ENCODE measurements around the gene C9. TPM values are rescaled to one million over a fixed set of nuclear protein-coding genes. Genes with fewer than 3 reads are reported as not detected.
"Not testable (repeated sequence)": the region's sequence is repeated elsewhere in the genome, so short reads cannot be mapped to it uniquely, and the experiment has no call there.

The C9 gene
- polyA plus RNA-seq, 1 donor from 2014 or later, result not detected

DNA sequence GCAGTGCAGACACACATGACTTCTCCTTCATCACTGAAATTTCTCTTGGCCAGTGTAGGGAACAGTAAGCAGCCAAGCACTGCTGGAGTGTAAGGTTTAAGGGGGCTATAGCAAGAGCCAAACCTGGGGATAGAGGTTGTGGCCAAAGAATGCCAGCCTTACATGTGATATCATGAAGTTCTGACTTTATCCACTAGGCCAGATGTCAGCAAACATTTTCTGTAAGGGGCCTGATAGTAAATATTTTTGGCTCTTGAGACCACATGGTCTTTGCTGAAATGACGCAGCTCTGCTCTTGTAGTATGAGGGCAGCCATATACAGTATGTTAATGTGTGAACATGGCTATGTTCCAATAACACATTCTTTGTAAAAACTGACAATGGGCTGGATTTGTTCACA, 115.2 kb downstream of the C9 start:
- Mint-ChIP-seq H3K36me3 (peaks cover 5% of the 10 kb centered on the region), H3K4me1 (peaks cover 0 to 2% (median 0%) of the 10 kb centered on the region in 3 donors), H3K27me3 (peaks cover 3% of the 10 kb centered on the region), H3K27ac (no peak overlapping the region), H3K9me3 (peaks cover 4 to 13% (median 5%) of the 10 kb centered on the region in 3 donors), H3K4me3 (no peak overlapping the region)

DNA sequence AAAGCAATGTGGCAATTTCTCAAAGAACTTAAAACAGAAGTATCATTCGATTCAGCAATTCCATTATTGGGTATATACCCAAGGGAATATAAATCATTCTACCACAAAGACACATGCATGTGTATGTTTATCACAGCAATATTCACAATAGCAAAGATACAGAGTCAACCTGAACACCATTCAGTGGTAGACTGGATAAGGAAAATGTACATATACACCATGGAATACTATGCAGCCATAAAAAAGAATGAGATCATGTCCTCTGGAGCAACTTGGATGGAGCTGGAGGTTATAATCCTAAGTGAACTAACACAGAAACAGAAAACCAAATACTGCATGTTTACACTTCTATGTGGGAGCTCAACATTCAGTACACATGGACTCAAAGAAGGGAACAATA, 123.5 kb downstream of the C9 start:
- peaks cover 2 to 6% (median 6%) of the 10 kb centered on the region in 3 donors for H3K4me1 Mint-ChIP-seq
- H3K4me3 Mint-ChIP-seq, result no peak overlapping the region
- no peak overlapping the region for H3K27ac Mint-ChIP-seq
- H3K9me3 Mint-ChIP-seq, result peaks cover 4 to 18% (median 9%) of the 10 kb centered on the region in 3 donors
- peaks cover 3% of the 10 kb centered on the region for H3K27me3 Mint-ChIP-seq
- H3K36me3 Mint-ChIP-seq, result peaks cover 2% of the 10 kb centered on the region

DNA sequence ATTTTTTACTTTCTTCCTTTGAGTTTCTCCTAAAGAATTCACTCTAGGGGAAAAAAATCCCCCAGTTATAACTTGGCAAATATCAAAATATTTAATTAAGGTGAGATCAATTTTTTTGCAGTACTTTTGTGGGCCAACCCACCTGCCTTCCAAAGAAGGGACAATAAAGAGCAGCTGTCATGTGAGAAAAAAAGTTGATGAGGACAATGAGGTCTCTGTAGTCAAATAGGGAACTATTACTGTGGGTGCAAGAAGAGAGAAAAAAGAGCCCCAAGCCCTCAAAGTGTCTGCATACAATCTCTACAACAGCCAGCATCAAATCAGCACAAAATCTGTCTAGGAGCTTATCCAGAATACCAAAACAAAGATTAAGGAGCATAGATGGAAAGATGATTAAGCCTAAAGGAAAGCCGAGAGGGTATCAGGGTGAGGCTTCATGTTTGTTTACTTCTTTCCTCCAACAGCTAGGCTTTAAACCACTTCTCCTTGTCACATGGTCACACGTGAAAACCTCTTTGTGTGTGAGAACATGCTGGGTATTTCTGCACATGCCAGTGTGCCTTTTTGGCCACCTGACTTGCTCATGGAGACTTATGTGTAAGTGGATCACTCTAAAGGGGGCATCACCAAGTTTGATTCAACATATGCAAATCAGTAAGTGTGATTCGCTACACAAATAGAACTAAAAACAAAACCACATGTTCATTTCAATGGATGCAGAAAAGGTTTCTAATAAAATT, 125.8 kb downstream of the C9 start:
- H3K27me3 Mint-ChIP-seq, result peaks cover 1% of the 10 kb centered on the region
- no peak overlapping the region for H3K27ac Mint-ChIP-seq
- H3K4me1 Mint-ChIP-seq, result peaks cover 2 to 6% (median 6%) of the 10 kb centered on the region in 3 donors
- H3K4me3 Mint-ChIP-seq, result no peak overlapping the region
- H3K9me3 Mint-ChIP-seq, result peaks cover 4 to 18% (median 13%) of the 10 kb centered on the region in 3 donors
- H3K36me3 Mint-ChIP-seq, result no peaks in the 10 kb centered on the region

DNA sequence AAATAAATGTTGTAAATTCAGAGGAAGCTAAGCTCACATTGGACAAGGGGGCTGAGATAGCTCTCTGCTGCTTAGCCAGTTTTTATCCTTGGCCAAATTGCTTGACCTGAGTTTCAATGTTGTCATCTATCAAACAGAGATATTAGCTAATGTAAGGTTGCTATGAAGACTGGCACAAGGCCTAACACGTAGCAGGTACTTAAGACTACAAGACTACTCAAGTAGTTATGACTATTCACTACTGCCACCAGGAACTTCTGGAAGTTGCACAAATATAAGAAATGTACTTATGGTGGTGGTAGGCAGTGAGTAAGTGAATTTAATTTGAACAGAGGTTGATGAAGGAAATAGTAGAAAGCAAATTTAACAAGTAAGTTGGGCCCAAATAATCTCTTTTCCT, 127.6 kb downstream of the C9 start:
- Mint-ChIP-seq H3K36me3 (no peaks in the 10 kb centered on the region), H3K9me3 (peaks cover 4 to 18% (median 13%) of the 10 kb centered on the region in 3 donors), H3K4me3 (no peak overlapping the region), H3K27ac (peak overlapping the region in 1 of 3 donors; percentile 3), H3K27me3 (peaks cover 1% of the 10 kb centered on the region), H3K4me1 (peaks cover 2 to 6% (median 6%) of the 10 kb centered on the region in 3 donors)

DNA sequence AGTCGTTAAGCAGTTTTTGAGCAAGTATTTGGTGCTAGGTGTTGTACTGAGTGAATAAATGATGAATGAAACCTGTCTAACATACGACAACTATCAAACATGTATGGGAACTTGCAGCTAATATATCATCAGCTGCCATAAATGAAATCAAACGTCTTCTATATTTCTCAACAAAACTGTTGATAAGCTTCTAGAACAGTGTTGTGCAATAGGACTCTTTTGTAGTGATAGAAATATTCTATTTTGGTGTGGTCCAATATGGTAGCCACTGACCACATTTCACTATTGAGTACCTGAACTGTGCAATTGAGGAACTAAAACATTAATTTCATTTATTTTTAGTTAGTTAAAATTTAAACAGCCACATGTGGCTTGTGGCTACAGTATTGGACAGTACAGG, 128.6 kb downstream of the C9 start:
- H3K4me1 Mint-ChIP-seq, result peaks cover 2 to 6% (median 6%) of the 10 kb centered on the region in 3 donors
- H3K27me3 Mint-ChIP-seq, result peaks cover 1% of the 10 kb centered on the region
- peaks cover under 1 to 13% (median 13%) of the 10 kb centered on the region in 3 donors for H3K9me3 Mint-ChIP-seq
- no peak overlapping the region for H3K4me3 Mint-ChIP-seq
- H3K27ac Mint-ChIP-seq, result no peak overlapping the region
- peaks cover 2% of the 10 kb centered on the region for H3K36me3 Mint-ChIP-seq

DNA sequence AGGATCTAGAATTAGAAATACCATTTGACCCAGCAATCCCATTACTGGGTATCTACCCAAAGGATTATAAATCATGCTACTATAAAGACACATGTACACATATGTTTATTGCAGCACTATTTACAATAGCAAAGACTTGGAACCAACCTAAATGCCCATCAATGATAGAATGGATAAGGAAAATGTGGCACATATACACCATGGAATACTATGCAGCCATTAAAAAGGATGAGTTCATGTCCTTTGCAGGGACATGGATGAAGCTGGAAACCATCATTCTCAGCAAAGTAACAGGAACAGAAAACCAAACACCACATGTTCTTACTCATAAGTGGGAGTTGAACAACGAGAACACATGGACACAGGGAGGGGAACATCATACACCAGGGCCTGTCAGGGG, 129.8 kb downstream of the C9 start:
- H3K27me3 Mint-ChIP-seq, H3K36me3 Mint-ChIP-seq, H3K4me1 Mint-ChIP-seq, H3K4me3 Mint-ChIP-seq, H3K9me3 Mint-ChIP-seq: not testable (repeated sequence)
- peak overlapping the region in 1 of 3 donors; percentile 63 for H3K27ac Mint-ChIP-seq

Other genes starting within 250 kb of the C9 start
- gene FYB1, start 144.9 kb downstream of the C9 start, polyA plus RNA-seq, result 11.6 TPM
- gene DAB2, start 60.5 kb upstream of the C9 start, polyA plus RNA-seq, result 0.20 TPM

Data from IgD-negative memory B cell (primary cell).